GM06990 (cell line): ENCODE measurements around the gene CHCHD6.

ENCODE experiments used
- DNase-seq: peaks from one replicate; pipeline ENCODE4 v3.0.0-alpha.2; 2011; ENCODE audit not compliant: insufficient read length; ENCODE audit errors: extremely low read depth
- H3K27me3 ChIP-seq: replicated peaks from 2 replicates; pipeline ENCODE4 v1.6.0; 2011; ENCODE audit warnings: low read length; ENCODE audit not compliant: control insufficient read depth, insufficient read depth
- H3K36me3 ChIP-seq: 2 replicates; pipeline ENCODE4 v1.5.1; 2011; ENCODE audit warnings: low read length; ENCODE audit not compliant: control insufficient read depth, insufficient read depth
- H3K4me3 ChIP-seq: replicated peaks from 2 replicates; pipeline ENCODE4 v1.5.1; 2011; ENCODE audit warnings: low read depth, mild to moderate bottlenecking, control low read depth, low read length
- CTCF ChIP-seq: IDR thresholded peaks from 2 replicates; pipeline ENCODE4 v1.5.1; 2011; ENCODE audit warnings: low read length, control low read depth, mild to moderate bottlenecking, inconsistent platforms; ENCODE audit not compliant: insufficient read depth, poor library complexity, severe bottlenecking

The CHCHD6 gene

GRCh38 chr3:126715432-126715831 lies 11.4 kb downstream of the CHCHD6 start:
- no peaks in the 10 kb centered on the region for H3K36me3 ChIP-seq
- no peak for TF ChIP-seq CTCF

DNA sequence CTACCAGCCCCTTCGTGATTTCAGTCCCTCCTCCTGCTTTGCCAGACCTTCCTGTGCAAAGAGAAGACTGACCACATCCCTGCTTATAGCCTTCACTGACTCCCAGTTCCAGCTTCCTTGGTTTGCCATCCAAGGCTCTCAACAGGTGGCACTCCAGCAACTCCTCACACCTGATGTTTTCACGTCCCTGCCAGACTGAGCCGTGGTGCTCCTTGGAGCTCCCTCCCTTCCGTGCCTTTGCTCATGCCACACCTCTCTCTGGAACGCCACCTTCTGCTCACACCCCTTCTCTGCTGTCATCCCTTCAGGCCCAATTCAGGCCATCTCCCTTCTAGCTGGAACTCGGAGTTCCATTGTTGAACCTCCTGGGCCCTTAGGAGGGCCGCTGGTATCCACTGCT lies 12.0 kb downstream of the CHCHD6 start:
- H3K36me3 ChIP-seq, result no peaks in the 10 kb centered on the region
- DNase-seq, result no peak
- H3K4me3 ChIP-seq, result no peak overlapping the region
- no peaks in the 10 kb centered on the region for H3K27me3 ChIP-seq
- no peak for TF ChIP-seq CTCF

More at GRCh38 chr3:126715432-126715831, 11.4 kb downstream of the CHCHD6 start:
- Histone ChIP-seq H3K4me3 (no peak overlapping the region), H3K27me3 (no peaks in the 10 kb centered on the region)
- no peak for DNase-seq

DNA sequence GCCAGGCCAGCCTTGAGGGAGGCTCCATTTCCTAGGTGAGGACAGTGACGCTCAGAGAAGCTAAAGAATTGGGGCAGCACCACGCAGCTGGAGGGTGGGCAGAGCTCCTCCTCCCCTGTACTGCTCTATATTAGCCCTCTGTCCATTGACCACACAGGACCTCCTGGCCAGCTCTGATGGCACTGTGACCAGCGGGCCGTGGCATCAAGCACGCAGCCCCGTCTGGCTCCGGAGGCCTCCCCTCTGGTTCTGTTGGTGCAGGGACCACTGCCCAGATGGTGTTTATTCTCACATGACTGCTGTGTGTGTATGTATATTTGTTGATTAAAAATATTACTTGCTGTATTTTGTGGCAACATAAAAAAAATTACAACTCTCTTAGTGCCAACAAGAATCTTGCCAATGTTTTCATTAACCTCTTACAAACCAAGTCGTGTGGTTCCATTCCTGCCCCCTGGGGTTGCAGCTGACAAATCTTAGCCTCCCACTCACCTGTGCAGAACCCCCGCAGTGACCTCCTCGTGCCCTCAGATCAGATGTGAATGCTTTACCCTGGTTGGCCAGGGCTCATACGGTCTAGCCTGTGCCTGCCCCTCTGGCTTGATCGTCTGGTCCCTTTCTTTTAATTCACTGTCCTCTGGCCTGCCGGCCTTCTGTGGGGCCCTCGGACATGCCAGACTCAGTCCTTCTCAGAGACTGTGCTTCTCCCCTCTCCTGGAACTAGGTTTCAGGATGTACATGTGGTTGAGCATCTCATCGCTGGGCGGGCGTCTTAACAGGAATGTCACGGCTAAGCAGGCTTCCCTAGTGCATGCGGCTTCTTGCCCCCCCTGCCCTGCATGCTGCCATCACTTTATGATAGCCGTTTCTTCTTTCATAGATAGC lies 14.8 kb downstream of the CHCHD6 start:
- no peak for TF ChIP-seq CTCF
- no peak for DNase-seq
- no peaks in the 10 kb centered on the region for H3K36me3 ChIP-seq

DNA sequence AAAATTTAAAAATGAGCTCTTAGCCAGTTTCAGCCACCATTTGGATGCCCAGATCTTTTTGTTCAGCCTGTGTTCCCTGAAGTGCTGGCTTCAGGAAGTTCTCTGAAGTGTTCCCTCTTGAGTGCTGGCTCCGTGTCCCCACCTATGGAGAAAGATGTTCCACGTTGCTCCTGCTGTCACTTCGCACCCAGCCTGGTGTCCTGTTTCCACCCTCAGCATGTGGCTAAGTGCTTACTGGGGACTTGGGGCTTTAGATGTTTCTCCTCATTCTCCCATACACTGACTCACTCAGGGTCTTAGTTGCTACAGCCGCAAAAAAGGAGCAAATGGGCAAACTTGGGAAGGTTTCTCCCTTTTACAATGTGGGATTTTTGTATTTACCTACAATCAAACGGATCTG lies 16.6 kb downstream of the CHCHD6 start:
- Histone ChIP-seq H3K36me3 (no peaks in the 10 kb centered on the region), H3K4me3 (no peak overlapping the region), H3K27me3 (no peaks in the 10 kb centered on the region)
- no peak for TF ChIP-seq CTCF
- no peak for DNase-seq

More for the DNA sequence above, 14.8 kb downstream of the CHCHD6 start:
- H3K4me3 ChIP-seq, result no peak overlapping the region
- H3K27me3 ChIP-seq, result no peaks in the 10 kb centered on the region

DNA sequence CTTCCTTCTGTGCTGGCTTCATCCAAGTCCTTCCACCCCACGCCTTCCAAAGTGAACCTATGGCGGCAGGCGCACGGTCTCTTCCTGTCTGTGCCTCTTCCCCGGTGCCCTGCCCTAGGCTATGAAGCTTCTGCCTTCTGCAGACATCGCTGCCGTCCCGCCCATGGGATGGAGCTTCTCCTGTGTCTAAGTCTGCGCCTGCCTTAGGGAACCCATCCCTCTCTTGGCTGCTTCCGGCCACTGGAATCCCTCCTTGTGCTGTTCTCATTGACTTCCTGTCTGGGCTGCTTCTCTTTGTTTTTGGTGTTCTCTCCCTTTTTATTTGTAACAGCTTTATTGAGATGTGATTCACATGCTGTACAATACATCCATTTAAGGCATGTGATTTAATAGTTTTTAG lies 17.2 kb downstream of the CHCHD6 start:
- H3K4me3 ChIP-seq, result no peak overlapping the region
- H3K36me3 ChIP-seq, result no peaks in the 10 kb centered on the region
- no peak for TF ChIP-seq CTCF
- no peak for DNase-seq
- no peaks in the 10 kb centered on the region for H3K27me3 ChIP-seq
